ENCODE measurements around the gene ATP6V0C.

The ATP6V0C gene

GRCh38 chr16:2508722-2509400, 4.9 kb upstream of the ATP6V0C start:
- H3K27ac Mint-ChIP-seq = no peak overlapping the region
- H3K27me3 Mint-ChIP-seq = no peaks in the 10 kb centered on the region
- no peak overlapping the region for H3K4me3 Mint-ChIP-seq
- H3K36me3 Mint-ChIP-seq (ENCODE audit: low read depth) = no peaks in the 10 kb centered on the region
- H3K4me1 Mint-ChIP-seq (ENCODE audit: low read depth) = peaks cover 37% of the 10 kb centered on the region
- H3K9me3 Mint-ChIP-seq = no peaks in the 10 kb centered on the region

- no peak overlapping the region for H3K27ac Mint-ChIP-seq
- no peak overlapping the region for H3K4me3 Mint-ChIP-seq
- H3K4me1 Mint-ChIP-seq (ENCODE audit: low read depth) = peaks cover 50% of the 10 kb centered on the region
- no peaks in the 10 kb centered on the region for H3K36me3 Mint-ChIP-seq (ENCODE audit: low read depth)
- no peaks in the 10 kb centered on the region for H3K27me3 Mint-ChIP-seq
- no peaks in the 10 kb centered on the region for H3K9me3 Mint-ChIP-seq
Measured at GRCh38 chr16:2511128-2511800, 2.5 kb upstream of the ATP6V0C start.

DNA sequence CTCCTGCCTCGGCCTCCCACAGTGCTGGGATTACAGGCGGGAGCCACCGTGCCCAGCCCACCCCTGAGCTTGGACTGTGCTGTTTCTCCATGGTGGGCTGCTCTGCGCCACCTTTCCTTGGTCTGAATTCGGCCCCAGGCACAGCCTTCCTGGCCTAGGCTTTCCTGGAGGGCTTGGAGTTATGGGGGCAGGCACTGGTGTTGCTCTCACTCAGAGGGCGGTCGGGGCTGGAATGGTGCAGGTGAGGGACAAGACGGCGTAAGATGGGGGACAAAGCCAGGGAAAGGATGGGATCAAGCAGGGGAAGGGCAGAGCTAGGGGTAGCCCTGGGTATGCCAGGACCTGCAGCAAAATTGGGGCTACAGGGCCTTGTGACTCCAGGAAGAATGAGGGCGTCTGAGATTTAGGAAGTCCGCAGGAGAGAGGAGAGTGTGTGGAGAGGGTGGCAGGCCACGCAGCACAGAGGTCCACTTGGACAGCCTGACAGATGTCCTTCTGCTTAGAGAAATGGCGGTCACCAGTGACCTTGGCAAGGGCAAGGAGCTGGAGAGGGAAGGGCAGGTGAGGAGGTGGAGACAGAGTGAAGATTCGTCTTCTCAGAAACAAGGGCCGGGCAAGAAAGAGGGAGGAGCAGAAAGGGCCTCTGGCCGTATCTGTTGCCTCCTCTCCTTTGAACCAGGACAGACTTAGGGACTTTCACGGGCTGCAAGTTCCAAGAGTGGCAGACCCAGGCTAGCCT, 1.6 kb upstream of the ATP6V0C start:
- Mint-ChIP-seq H3K4me1 (ENCODE audit: low read depth) (peaks cover 56% of the 10 kb centered on the region), H3K27ac (peak overlapping the region; percentile 71), H3K4me3 (no peak overlapping the region)

DNA sequence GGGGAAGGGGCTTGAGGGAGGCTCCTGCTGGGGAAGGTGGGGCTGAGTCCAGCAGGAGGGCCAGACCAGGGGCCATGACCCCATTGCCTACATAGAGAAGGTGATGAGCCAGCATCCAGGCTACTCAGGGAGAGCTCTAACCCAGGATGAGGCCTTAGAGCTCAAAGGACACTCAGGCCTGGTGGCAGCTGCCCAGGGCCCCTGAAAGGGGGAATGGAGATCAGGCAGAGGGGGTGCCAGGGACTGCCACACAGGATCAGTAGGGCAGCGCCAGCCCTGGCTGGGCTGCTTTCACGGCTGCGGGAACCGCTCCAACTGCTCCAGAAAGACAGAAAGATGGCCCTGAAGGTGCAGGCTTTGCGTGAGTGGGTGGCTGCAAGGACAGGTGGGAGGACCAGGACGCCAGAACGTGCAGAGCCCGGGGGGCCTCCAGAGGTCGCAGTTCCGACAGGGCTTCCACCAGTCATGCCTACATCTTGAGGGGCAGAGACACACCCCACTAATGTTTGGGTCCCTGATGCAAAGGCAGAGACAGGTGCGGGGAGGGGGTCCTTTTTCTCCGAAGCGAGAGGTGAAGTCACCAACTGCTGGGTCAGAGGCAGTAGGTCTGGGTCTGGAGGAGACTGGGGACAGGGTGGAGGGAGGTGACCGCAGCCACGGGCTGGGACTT, 882 bp upstream of the ATP6V0C start:
- Mint-ChIP-seq H3K27me3 (no peaks in the 10 kb centered on the region), H3K4me1 (ENCODE audit: low read depth) (peaks cover 58% of the 10 kb centered on the region), H3K27ac (peak overlapping the region; percentile 71), H3K4me3 (peak overlapping the region; percentile 86), H3K9me3 (no peaks in the 10 kb centered on the region), H3K36me3 (ENCODE audit: low read depth) (peaks cover 4% of the 10 kb centered on the region)

More for the DNA sequence above, 1.6 kb upstream of the ATP6V0C start:
- no peaks in the 10 kb centered on the region for H3K9me3 Mint-ChIP-seq
- no peaks in the 10 kb centered on the region for H3K27me3 Mint-ChIP-seq
- no peaks in the 10 kb centered on the region for H3K36me3 Mint-ChIP-seq (ENCODE audit: low read depth)

DNA sequence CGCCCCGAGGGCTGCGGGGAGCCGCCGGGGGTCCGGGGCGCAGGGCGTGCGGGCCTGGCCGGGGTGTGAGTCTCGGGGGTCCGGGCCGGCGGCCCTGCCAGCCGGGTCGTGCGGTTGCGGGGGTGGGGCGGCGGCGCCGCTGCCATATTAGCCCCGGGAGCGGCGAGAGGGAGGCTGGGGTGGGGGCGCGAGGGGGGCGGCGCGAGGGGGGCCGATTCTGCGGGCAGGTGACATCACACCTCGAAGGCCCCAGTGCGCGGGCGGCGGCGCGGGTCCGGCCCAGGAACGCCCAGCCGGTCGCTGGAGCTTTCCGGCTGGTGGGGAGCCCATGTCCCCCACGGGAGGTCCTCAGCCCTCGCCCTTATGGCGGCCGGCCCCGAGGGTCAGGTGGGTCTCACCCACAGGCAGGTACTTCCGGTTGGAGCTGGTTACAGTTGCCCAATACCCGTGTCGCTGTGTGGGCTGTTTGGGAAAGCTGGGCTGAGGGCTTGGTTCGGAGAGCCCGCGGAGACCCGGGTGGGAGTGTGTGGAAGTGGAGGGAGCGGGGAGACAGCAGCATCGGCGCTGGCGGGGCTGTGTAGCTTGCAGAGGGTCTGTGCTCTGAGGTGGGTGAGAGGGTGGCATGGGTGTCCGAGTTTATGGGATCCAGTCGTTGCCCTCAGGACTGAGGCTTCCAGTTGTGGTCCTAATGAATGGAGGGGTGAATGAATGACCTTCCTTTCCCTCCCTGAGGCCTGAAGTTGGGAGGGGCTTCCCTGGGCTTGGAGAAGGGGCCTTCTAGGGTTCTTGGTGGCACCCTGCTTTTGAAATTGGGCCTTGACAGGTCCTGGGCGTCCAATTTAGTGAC, 804 bp downstream of the ATP6V0C start:
- Mint-ChIP-seq H3K4me1 (ENCODE audit: low read depth) (peaks cover 60% of the 10 kb centered on the region), H3K36me3 (ENCODE audit: low read depth) (peaks cover 5% of the 10 kb centered on the region), H3K27me3 (no peaks in the 10 kb centered on the region), H3K4me3 (peak overlapping the region; percentile 93), H3K27ac (peak overlapping the region; percentile 90), H3K9me3 (no peaks in the 10 kb centered on the region)

DNA sequence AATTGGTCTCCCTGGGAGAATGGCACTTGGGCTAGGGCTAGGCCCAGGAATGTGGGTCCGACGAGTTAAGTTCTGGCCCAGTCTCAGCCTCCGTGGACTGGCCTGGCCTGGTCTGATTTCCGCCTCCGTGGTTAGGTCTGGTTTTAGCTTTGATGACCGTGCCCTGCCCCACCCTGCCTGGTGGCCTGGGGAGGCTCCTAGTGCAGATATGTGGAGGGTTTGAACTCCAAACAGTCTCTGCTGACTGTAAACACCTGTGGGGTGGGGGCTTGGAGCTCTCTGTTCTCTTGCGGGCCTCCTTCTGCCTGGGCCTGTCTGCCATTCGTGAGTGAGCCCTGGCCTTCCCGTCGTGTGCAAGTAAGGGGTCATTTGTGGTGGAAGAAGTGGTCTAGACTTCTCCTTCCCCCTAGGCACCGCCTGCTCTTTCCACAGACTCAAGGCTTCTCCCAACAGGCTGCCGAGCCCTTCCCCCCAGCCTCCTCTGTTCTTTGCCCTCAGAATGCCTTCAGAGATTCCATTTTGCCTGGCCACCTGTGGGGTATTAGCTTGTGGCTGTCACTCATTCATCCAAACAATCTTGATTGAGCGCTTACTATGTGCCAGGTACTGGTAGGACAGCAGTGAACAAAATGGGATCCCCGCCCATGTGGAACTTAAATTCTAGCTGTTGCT, 1.6 kb downstream of the ATP6V0C start:
- Mint-ChIP-seq H3K4me1 (ENCODE audit: low read depth) (peaks cover 57% of the 10 kb centered on the region), H3K27ac (peak overlapping the region; percentile 90), H3K27me3 (no peaks in the 10 kb centered on the region), H3K36me3 (ENCODE audit: low read depth) (peaks cover 10% of the 10 kb centered on the region), H3K4me3 (peak overlapping the region; percentile 93), H3K9me3 (no peaks in the 10 kb centered on the region)

DNA sequence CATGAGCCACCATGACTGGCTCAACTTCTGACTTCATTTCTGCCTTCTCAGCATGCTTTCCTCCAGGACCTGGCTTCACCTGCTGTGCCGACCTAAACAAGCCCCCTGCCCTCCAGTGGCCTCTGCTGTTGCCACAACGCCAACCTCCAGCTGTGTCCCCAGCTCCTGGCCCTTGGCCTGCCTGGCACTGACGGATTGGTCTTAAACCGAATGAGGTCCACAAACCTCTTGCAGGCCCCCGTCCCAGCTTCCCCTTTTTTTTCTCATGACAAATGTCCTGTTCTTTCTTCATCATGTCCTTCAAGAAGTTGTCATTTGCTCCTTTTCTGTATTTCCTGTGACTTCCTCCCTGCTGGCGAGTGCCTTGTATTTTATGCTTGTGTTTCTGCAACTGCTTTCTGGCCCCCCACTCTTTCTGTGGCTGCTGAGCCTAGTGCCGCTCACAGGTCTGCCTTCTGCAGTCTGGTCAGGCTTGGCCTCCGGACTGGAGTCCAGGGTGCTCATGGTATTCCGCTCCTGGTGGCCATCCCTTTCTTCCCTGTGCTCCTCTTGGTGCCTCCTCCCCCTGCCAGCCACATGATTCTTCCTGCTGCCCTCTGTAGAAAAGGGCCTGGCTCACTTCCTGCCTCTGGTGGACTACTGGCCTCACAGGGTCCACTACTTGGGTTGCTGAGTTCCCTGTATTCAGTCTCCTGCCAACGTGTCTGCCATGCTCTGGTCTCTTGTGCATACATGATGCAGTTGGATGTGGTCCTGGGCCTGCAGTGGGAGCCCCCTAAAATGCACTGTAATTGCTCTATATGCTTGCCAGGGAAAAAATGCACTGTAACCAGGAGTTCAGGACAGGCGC, 2.9 kb downstream of the ATP6V0C start:
- Mint-ChIP-seq H3K4me3 (peak overlapping the region; percentile 93), H3K9me3 (no peaks in the 10 kb centered on the region), H3K27me3 (no peaks in the 10 kb centered on the region), H3K27ac (peak overlapping the region; percentile 90), H3K4me1 (ENCODE audit: low read depth) (peaks cover 65% of the 10 kb centered on the region), H3K36me3 (ENCODE audit: low read depth) (peaks cover 10% of the 10 kb centered on the region)

GRCh38 chr16:2517954-2518605, 4.3 kb downstream of the ATP6V0C start:
- Mint-ChIP-seq H3K4me3 (no peak overlapping the region), H3K27me3 (no peaks in the 10 kb centered on the region), H3K9me3 (no peaks in the 10 kb centered on the region), H3K36me3 (ENCODE audit: low read depth) (peaks cover 11% of the 10 kb centered on the region), H3K4me1 (ENCODE audit: low read depth) (peaks cover 57% of the 10 kb centered on the region), H3K27ac (peak overlapping the region; percentile 49)

DNA sequence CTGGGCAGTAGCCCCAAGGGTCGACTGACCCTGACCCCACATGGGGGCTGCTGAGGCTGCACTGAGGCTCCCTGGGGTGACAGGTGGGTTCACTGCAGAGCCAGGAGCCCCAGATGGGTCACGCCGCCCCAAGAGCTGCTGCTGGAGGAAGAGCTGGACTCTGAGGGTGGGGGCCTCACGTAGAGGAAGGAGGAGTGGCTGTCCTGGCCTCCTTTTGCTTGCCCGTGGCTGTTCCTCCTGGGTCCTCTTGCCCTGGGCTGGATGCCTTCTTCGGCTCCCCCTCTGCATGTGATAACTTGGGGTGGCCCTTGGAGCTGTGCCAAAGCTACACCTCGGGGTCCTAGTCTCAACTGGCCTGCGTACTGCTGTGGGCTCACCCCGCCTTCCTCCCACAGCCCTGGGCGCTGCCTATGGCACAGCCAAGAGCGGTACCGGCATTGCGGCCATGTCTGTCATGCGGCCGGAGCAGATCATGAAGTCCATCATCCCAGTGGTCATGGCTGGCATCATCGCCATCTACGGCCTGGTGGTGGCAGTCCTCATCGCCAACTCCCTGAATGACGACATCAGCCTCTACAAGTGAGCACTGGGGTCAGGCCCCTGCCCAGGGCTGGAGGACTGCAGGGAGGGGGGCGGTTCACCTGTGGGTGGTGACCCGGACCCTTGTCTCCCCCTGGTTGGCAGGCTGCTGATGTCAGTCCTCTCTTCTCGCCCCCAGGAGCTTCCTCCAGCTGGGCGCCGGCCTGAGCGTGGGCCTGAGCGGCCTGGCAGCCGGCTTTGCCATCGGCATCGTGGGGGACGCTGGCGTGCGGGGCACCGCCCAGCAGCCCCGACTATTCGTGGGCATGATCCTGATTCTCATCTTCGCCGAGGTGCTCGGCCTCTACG, 5.3 kb downstream of the ATP6V0C start:
- Mint-ChIP-seq H3K27me3 (no peaks in the 10 kb centered on the region), H3K36me3 (ENCODE audit: low read depth) (peaks cover 19% of the 10 kb centered on the region), H3K4me3 (peak overlapping the region; percentile 55), H3K4me1 (ENCODE audit: low read depth) (peaks cover 54% of the 10 kb centered on the region), H3K9me3 (no peaks in the 10 kb centered on the region), H3K27ac (peak overlapping the region; percentile 74)

DNA sequence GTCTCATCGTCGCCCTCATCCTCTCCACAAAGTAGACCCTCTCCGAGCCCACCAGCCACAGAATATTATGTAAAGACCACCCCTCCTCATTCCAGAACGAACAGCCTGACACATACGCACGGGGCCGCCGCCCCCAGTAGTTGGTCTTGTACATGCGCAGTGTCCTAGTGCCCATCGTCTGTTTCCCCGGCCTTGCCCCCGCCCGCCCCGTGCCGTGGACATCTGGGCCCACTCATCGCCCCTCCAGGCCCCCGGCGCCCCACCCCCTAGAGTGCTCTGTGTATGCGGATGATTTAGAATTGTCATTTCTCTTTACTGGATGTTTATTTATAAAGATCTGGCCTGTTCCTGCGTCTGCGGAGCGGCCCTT, 5.9 kb downstream of the ATP6V0C start:
- H3K27ac Mint-ChIP-seq = peak overlapping the region; percentile 74
- peaks cover 25% of the 10 kb centered on the region for H3K36me3 Mint-ChIP-seq (ENCODE audit: low read depth)
- H3K27me3 Mint-ChIP-seq = no peaks in the 10 kb centered on the region
- H3K4me3 Mint-ChIP-seq = peak overlapping the region; percentile 55
- H3K9me3 Mint-ChIP-seq = no peaks in the 10 kb centered on the region
- peaks cover 54% of the 10 kb centered on the region for H3K4me1 Mint-ChIP-seq (ENCODE audit: low read depth)

- Mint-ChIP-seq H3K4me3 (peak within 1 kb of the TSS; percentile 82), H3K36me3 (ENCODE audit: low read depth) (peaks cover 28% of the 10 kb centered on the region), H3K27ac (peak within 1 kb of the TSS; percentile 87), H3K4me1 (ENCODE audit: low read depth) (peaks cover 51% of the 10 kb centered on the region), H3K27me3 (no peaks in the 10 kb centered on the region), H3K9me3 (no peaks in the 10 kb centered on the region)
Measured at GRCh38 chr16:2520097-2520783, 6.5 kb downstream of the ATP6V0C start, which contains the start of gene AMDHD2. Gene AMDHD2 (plus strand): TSS chr16:2520371. CDS start chr16:2520459, 88 bp downstream.
